ENCODE measurements around the gene NAV2. TPM values are rescaled to one million over a fixed set of nuclear protein-coding genes. Genes with fewer than 3 reads are reported as not detected.

The NAV2 gene
- total and polyA plus RNA-seq, 12 donors = 6.9 to 34.7 (median 20.2) TPM

DNA sequence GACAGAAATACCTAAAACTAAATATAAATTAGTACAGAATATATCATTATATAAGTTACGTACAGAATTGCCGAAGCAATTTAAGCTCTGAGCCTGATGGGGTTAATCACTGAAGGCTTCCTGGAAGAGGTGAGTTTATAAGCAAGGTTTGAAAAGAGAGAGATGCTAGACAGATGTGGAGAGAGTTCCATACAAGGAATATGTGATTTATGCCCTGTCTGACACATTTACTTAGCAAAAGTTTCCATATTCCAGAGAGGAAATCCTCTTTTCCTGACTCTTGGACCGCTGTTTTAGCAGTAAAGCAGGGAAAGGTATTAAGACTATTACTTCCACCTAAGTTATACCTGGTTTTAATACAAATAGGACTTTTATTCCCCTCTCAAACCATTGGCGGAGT lies 382.6 kb downstream of the NAV2 start:
- intact Hi-C loops (cut with DNase I) = no loop called here
- ATAC-seq = no peak
- peaks cover 0 to 91% (median 45%) of the 10 kb centered on the region in 9 donors for H3K36me3 ChIP-seq
- H3K27ac ChIP-seq = no peak overlapping the region
- H3K27me3 ChIP-seq = no peaks in the 10 kb centered on the region
- TF ChIP-seq, protein P1, sequence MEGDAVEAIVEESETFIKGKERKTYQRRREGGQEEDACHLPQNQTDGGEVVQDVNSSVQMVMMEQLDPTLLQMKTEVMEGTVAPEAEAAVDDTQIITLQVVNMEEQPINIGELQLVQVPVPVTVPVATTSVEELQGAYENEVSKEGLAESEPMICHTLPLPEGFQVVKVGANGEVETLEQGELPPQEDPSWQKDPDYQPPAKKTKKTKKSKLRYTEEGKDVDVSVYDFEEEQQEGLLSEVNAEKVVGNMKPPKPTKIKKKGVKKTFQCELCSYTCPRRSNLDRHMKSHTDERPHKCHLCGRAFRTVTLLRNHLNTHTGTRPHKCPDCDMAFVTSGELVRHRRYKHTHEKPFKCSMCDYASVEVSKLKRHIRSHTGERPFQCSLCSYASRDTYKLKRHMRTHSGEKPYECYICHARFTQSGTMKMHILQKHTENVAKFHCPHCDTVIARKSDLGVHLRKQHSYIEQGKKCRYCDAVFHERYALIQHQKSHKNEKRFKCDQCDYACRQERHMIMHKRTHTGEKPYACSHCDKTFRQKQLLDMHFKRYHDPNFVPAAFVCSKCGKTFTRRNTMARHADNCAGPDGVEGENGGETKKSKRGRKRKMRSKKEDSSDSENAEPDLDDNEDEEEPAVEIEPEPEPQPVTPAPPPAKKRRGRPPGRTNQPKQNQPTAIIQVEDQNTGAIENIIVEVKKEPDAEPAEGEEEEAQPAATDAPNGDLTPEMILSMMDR (IDR thresholded peaks at IDR 0.05) = no peak
- peaks cover 6 to 20% (median 11%) of the 10 kb centered on the region in 9 donors for H3K4me1 ChIP-seq
- no peaks in the 10 kb centered on the region for H3K9me3 ChIP-seq
- H3K4me3 ChIP-seq = no peak overlapping the region
- 97 to 99% methylated on average over 4 of the region's 4 CpGs for WGBS, 2 donors
- DNase-seq = no peak

DNA sequence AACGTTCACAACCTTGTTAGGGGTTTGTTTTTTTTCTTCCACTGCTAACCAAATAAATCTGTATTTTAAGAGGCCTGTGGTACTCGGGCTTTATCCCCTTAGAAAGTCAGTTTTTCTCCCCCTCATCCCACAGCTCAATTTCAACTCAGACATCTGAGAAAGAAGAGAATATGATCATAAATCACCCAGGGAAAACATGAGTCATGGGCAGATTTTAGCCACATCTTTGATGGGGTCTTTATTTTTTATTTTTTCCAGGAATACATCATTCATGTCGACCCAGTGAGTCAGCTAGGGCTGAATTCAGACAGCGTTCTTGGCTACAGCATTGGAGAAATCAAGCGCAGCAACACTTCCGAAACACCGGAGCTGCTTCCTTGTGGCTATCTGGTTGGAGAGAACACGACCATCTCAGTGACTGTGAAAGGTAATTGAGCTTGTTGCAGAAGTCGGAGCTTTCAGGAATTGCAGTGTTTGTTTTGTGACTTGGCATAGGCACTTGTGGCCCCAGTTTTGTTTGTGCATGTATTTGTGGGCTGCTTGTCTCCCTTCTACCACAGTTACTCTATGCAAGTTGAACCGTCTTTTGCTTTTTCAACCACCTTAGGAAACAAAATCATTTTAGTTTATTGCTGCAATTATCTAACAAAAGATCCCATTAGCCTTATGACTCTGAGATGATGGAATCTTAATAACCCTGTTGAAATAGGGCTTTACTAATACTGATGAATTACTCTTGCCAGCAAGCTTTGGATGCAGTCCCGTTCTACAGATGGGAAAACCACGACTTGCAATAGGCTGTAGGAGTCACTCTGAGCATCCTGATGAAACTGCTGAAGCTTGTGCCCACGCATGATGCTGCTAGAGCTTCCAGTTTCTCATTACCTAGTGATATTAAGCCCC lies 384.9 kb downstream of the NAV2 start:
- H3K9me3 ChIP-seq = no peaks in the 10 kb centered on the region
- no peak for ATAC-seq
- peaks cover 0 to 91% (median 41%) of the 10 kb centered on the region in 9 donors for H3K36me3 ChIP-seq
- peaks cover 0 to 9% (median 0%) of the 10 kb centered on the region in 9 donors for H3K4me1 ChIP-seq
- no peak overlapping the region for H3K4me3 ChIP-seq
- peak overlapping the region in 1 of 10 donors; percentile 58 for H3K27ac ChIP-seq
- no peak for DNase-seq
- H3K27me3 ChIP-seq = no peaks in the 10 kb centered on the region
- WGBS, 2 donors = 86% methylated on average over 13 of the region's 13 CpGs
- TF ChIP-seq, protein P1 (IDR thresholded peaks at IDR 0.05) = no peak
- intact Hi-C loops (cut with DNase I) = no loop called here

DNA sequence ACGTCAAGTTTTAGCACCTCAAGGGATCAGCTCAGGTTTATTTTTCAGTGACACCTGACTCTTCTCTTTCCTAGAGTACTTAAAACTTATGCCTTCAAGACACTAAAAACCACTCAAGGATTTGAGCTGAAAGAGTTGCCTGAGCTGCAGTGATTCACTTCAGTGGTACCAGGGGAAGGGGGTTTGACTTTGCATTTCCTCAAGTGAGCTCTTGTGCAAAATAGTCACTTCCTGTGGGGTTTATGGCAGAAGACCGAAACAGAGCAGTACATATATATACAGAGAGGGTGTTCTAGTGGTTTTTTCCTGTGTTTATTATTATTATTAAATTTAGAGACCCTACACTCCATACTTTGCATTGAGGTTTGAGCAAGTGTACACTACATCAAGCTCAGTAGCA lies 386.9 kb downstream of the NAV2 start:
- Histone ChIP-seq H3K36me3 (peaks cover 0 to 95% (median 54%) of the 10 kb centered on the region in 9 donors), H3K4me1 (peaks cover 0 to 5% (median 0%) of the 10 kb centered on the region in 9 donors), H3K9me3 (no peaks in the 10 kb centered on the region), H3K27me3 (no peaks in the 10 kb centered on the region), H3K27ac (no peak overlapping the region), H3K4me3 (no peak overlapping the region)
- DNase-seq (no peak), ATAC-seq (no peak)
- intact Hi-C loops (cut with DNase I) = no loop called here
- WGBS, 2 donors = 90 to 93% methylated on average over 2 of the region's 2 CpGs
- TF ChIP-seq, protein P1 (IDR thresholded peaks at IDR 0.05) = no peak

DNA sequence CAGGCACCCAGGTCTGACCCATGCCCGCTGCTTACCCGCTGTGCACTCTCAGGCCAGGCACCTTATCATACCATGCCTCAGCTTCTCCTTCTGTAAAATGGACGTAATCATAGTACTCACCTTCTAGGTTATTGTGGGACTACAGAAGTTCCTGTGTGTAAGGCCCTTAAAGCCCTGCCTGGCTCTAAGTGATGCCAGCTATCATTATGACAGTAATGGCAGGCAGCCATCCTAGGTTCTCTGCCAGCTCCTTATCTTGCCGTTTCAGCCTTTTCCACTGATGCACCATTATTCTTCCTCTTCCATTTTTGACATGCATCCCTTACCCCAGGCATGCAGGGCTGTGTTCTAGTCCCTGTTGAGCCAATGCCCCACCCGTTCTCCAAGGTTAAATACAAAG lies 389.8 kb downstream of the NAV2 start:
- ATAC-seq (peak in 7 of 8 donors; percentile 29 to 76 (median 65)), DNase-seq (peak in 1 of 2 donors; percentile 29)
- whole genome bisulfite sequencing, 2 donors = 69 to 73% methylated on average over 5 of the region's 5 CpGs
- no peaks in the 10 kb centered on the region for H3K27me3 ChIP-seq
- H3K36me3 ChIP-seq = peaks cover 0 to 86% (median 52%) of the 10 kb centered on the region in 9 donors
- intact Hi-C loops (cut with DNase I) = no loop called here
- H3K27ac ChIP-seq = peak overlapping the region in 2 of 10 donors; percentile 27 to 35
- no peak overlapping the region for H3K4me3 ChIP-seq
- H3K4me1 ChIP-seq = peaks cover 0 to 5% (median 0%) of the 10 kb centered on the region in 9 donors
- no peaks in the 10 kb centered on the region for H3K9me3 ChIP-seq
- TF ChIP-seq, protein P1 (IDR thresholded peaks at IDR 0.05) = no peak

Measured in heart right ventricle (tissue), 16 donors.